GM23338 (cell line): Measurements from ENCODE around the gene ZCCHC18.
"Not testable (repeated sequence)": the region's sequence is repeated elsewhere in the genome, so short reads cannot be mapped to it uniquely, and the experiment has no call there.

Source experiments
- EZH2 ChIP-seq: fragments of 200-600 bp; sonication (generic); IDR thresholded peaks from one replicate; pipeline ENCODE4 v1.8.0; 2017; ENCODE audit warnings: antibody characterized with exemption, mild to moderate bottlenecking, low read depth; ENCODE audit not compliant: unreplicated experiment
- EZH2phosphoT487 ChIP-seq: fragments of 200-600 bp; sonication (generic); IDR thresholded peaks from one replicate; pipeline ENCODE4 v1.8.1; 2018; ENCODE audit warnings: antibody characterized with exemption; ENCODE audit not compliant: unreplicated experiment
- JUNB ChIP-seq: IDR thresholded peaks from one replicate; pipeline ENCODE4 v1.6.1; 2016; ENCODE audit warnings: antibody characterized with exemption; ENCODE audit not compliant: unreplicated experiment
- POLR2AphosphoS5 ChIP-seq: IDR thresholded peaks from 2 replicates; pipeline ENCODE4 v1.6.1; 2016; ENCODE audit warnings: antibody characterized with exemption, low read depth
- ZNF114 ChIP-seq: fragments of 250-450 bp; sonication (Bioruptor Pico); IDR thresholded peaks from 2 replicates; pipeline ENCODE4 v1.5.0; 2020; ENCODE audit warnings: mild to moderate bottlenecking, moderate library complexity
- ZNF331 ChIP-seq: fragments of 250-450 bp; sonication (Bioruptor Pico); IDR thresholded peaks from 2 replicates; pipeline ENCODE4 v1.5.0; 2020; ENCODE audit warnings: low read depth, mild to moderate bottlenecking, moderate library complexity
- TF ChIP-seq, protein P1 (sequence below), 2 experiments: fragments of 200-600 bp in 1 of 2; sonication (generic) in 1 of 2; conservative IDR thresholded peaks; 2 replicates each; pipeline versions ENCODE4 v1.5.1 to v1.6.1; 2016 to 2017; ENCODE audit warnings: antibody characterized with exemption in 2 of 2, low read depth in 2 of 2, mild to moderate bottlenecking in 2 of 2, moderate library complexity in 1 of 2
- TF ChIP-seq, protein P2 (sequence below): IDR thresholded peaks from 2 replicates; pipeline ENCODE4 v1.6.1; 2016; ENCODE audit warnings: antibody characterized with exemption
- TF ChIP-seq, protein P3 (sequence below): fragments of 250-450 bp; sonication (Bioruptor Pico); IDR thresholded peaks from 2 replicates; pipeline ENCODE4 v1.5.0; 2020; ENCODE audit warnings: mild to moderate bottlenecking, moderate library complexity
- TF ChIP-seq, protein P4 (sequence below): IDR thresholded peaks from one replicate; pipeline ENCODE4 v1.6.1; 2018; ENCODE audit warnings: antibody characterized with exemption; ENCODE audit not compliant: unreplicated experiment

DNA sequence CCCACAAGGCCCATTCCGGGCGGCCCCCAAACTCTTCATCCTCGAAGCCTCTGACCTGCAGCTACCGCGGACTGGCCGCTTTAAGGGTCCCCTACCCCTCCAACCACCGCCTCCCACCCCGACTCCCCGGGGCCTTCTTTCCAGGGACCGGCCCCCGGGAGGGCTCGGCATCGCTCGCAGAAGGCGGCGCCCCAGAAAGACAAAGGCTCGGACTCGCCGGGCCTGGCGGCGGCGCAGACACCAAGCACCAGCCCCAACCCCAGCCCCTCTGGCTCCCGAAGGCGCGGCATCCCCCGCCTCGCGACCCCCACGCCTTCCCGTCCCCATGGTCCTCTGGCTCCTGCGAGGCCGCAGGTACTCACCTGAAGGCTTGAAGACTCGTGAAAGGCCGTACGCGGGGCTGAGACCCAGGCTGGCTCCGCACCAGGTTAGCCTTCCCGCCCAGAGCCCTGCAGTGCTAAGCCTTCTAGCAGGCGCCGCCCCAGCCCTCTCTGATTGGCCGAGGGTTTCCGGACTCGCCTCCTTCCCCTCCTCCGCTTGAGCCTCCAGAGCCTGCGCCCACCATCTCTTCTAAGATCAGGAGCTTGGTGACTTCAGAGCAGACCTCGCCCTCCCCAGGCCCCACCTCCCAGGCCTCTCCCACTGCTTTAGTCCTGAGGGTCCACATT, 36.4 kb upstream of the ZCCHC18 start, which contains the start of gene TMSB15C:
- TF ChIP-seq, protein P1, sequence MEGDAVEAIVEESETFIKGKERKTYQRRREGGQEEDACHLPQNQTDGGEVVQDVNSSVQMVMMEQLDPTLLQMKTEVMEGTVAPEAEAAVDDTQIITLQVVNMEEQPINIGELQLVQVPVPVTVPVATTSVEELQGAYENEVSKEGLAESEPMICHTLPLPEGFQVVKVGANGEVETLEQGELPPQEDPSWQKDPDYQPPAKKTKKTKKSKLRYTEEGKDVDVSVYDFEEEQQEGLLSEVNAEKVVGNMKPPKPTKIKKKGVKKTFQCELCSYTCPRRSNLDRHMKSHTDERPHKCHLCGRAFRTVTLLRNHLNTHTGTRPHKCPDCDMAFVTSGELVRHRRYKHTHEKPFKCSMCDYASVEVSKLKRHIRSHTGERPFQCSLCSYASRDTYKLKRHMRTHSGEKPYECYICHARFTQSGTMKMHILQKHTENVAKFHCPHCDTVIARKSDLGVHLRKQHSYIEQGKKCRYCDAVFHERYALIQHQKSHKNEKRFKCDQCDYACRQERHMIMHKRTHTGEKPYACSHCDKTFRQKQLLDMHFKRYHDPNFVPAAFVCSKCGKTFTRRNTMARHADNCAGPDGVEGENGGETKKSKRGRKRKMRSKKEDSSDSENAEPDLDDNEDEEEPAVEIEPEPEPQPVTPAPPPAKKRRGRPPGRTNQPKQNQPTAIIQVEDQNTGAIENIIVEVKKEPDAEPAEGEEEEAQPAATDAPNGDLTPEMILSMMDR (conservative IDR thresholded peaks at IDR 0.05; ENCODE audit: low read depth in 2 of 2): not testable (repeated sequence)
- TF ChIP-seq POLR2AphosphoS5; EZH2phosphoT487; EZH2; ZNF114; ZNF331 (CRISPR knock-in tag); JUNB: not testable (repeated sequence)
- TF ChIP-seq, protein P2, sequence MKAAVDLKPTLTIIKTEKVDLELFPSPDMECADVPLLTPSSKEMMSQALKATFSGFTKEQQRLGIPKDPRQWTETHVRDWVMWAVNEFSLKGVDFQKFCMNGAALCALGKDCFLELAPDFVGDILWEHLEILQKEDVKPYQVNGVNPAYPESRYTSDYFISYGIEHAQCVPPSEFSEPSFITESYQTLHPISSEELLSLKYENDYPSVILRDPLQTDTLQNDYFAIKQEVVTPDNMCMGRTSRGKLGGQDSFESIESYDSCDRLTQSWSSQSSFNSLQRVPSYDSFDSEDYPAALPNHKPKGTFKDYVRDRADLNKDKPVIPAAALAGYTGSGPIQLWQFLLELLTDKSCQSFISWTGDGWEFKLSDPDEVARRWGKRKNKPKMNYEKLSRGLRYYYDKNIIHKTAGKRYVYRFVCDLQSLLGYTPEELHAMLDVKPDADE: not testable (repeated sequence)
- TF ChIP-seq, protein P3, sequence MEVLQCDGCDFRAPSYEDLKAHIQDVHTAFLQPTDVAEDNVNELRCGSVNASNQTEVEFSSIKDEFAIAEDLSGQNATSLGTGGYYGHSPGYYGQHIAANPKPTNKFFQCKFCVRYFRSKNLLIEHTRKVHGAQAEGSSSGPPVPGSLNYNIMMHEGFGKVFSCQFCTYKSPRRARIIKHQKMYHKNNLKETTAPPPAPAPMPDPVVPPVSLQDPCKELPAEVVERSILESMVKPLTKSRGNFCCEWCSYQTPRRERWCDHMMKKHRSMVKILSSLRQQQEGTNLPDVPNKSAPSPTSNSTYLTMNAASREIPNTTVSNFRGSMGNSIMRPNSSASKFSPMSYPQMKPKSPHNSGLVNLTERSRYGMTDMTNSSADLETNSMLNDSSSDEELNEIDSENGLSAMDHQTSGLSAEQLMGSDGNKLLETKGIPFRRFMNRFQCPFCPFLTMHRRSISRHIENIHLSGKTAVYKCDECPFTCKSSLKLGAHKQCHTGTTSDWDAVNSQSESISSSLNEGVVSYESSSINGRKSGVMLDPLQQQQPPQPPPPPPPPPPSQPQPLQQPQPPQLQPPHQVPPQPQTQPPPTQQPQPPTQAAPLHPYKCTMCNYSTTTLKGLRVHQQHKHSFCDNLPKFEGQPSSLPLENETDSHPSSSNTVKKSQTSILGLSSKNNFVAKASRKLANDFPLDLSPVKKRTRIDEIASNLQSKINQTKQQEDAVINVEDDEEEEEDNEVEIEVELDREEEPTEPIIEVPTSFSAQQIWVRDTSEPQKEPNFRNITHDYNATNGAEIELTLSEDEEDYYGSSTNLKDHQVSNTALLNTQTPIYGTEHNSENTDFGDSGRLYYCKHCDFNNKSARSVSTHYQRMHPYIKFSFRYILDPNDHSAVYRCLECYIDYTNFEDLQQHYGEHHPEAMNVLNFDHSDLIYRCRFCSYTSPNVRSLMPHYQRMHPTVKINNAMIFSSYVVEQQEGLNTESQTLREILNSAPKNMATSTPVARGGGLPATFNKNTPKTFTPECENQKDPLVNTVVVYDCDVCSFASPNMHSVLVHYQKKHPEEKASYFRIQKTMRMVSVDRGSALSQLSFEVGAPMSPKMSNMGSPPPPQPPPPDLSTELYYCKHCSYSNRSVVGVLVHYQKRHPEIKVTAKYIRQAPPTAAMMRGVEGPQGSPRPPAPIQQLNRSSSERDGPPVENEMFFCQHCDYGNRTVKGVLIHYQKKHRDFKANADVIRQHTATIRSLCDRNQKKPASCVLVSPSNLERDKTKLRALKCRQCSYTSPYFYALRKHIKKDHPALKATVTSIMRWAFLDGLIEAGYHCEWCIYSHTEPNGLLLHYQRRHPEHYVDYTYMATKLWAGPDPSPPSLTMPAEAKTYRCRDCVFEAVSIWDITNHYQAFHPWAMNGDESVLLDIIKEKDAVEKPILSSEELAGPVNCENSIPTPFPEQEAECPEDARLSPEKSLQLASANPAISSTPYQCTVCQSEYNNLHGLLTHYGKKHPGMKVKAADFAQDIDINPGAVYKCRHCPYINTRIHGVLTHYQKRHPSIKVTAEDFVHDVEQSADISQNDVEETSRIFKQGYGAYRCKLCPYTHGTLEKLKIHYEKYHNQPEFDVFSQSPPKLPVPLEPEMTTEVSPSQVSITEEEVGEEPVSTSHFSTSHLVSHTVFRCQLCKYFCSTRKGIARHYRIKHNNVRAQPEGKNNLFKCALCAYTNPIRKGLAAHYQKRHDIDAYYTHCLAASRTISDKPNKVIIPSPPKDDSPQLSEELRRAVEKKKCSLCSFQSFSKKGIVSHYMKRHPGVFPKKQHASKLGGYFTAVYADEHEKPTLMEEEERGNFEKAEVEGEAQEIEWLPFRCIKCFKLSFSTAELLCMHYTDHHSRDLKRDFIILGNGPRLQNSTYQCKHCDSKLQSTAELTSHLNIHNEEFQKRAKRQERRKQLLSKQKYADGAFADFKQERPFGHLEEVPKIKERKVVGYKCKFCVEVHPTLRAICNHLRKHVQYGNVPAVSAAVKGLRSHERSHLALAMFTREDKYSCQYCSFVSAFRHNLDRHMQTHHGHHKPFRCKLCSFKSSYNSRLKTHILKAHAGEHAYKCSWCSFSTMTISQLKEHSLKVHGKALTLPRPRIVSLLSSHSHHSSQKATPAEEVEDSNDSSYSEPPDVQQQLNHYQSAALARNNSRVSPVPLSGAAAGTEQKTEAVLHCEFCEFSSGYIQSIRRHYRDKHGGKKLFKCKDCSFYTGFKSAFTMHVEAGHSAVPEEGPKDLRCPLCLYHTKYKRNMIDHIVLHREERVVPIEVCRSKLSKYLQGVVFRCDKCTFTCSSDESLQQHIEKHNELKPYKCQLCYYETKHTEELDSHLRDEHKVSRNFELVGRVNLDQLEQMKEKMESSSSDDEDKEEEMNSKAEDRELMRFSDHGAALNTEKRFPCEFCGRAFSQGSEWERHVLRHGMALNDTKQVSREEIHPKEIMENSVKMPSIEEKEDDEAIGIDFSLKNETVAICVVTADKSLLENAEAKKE (CRISPR knock-in tag): not testable (repeated sequence)
- TF ChIP-seq, protein P4, sequence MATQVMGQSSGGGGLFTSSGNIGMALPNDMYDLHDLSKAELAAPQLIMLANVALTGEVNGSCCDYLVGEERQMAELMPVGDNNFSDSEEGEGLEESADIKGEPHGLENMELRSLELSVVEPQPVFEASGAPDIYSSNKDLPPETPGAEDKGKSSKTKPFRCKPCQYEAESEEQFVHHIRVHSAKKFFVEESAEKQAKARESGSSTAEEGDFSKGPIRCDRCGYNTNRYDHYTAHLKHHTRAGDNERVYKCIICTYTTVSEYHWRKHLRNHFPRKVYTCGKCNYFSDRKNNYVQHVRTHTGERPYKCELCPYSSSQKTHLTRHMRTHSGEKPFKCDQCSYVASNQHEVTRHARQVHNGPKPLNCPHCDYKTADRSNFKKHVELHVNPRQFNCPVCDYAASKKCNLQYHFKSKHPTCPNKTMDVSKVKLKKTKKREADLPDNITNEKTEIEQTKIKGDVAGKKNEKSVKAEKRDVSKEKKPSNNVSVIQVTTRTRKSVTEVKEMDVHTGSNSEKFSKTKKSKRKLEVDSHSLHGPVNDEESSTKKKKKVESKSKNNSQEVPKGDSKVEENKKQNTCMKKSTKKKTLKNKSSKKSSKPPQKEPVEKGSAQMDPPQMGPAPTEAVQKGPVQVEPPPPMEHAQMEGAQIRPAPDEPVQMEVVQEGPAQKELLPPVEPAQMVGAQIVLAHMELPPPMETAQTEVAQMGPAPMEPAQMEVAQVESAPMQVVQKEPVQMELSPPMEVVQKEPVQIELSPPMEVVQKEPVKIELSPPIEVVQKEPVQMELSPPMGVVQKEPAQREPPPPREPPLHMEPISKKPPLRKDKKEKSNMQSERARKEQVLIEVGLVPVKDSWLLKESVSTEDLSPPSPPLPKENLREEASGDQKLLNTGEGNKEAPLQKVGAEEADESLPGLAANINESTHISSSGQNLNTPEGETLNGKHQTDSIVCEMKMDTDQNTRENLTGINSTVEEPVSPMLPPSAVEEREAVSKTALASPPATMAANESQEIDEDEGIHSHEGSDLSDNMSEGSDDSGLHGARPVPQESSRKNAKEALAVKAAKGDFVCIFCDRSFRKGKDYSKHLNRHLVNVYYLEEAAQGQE: not testable (repeated sequence)
